OCI-LY3 (cell line): ENCODE data around the gene PPP6R3.

Experiments used
- H2AFZ ChIP-seq: fragments of 200-600, 300-600 bp; shearing (Covaris generic); 2 replicates; pipeline ENCODE4 v1.6.0; 2014; ENCODE audit warnings: antibody characterized with exemption, low read depth, low read length
- H3K27ac ChIP-seq: fragments of 200-600, 300-600 bp; sonication (generic); 2 replicates; pipeline ENCODE4 v1.5.1; 2014; ENCODE audit warnings: mild to moderate bottlenecking, low read length, moderate library complexity, mixed read lengths
- H3K27me3 ChIP-seq: fragments of 200-600, 300-600 bp; sonication (generic); 2 replicates; pipeline ENCODE4 v1.6.1; 2014; ENCODE audit warnings: low read depth, low read length, mixed read lengths
- H3K36me3 ChIP-seq: fragments of 200-600, 300-600 bp; sonication (generic); replicated peaks from 2 replicates; pipeline ENCODE3; 2014; ENCODE audit warnings: low read depth, low read length, mixed read lengths
- H3K4me1 ChIP-seq: fragments of 300-600, 200-600 bp; sonication (generic); 2 replicates; pipeline ENCODE4 v1.6.1; 2014; ENCODE audit warnings: low read length, mixed read lengths
- H3K4me2 ChIP-seq: fragments of 200-600, 300-600 bp; sonication (generic); 2 replicates; pipeline ENCODE4 v1.6.1; 2014; ENCODE audit warnings: low read length, mixed read lengths
- H3K4me3 ChIP-seq: fragments of 300-600, 200-600 bp; sonication (generic); 2 replicates; pipeline ENCODE4 v1.5.1; 2014; ENCODE audit warnings: antibody characterized with exemption, mild to moderate bottlenecking, low read length, moderate library complexity
- H3K79me2 ChIP-seq: fragments of 300-600, 200-600 bp; shearing (Covaris generic); 2 replicates; pipeline ENCODE4 v1.6.1; 2014; ENCODE audit warnings: mild to moderate bottlenecking, low read length, mixed read lengths
- H3K9ac ChIP-seq: fragments of 300-600, 200-600 bp; shearing (Covaris generic); 2 replicates; pipeline ENCODE4 v1.6.0; 2014; ENCODE audit warnings: mild to moderate bottlenecking, low read length, moderate library complexity
- H3K9me3 ChIP-seq: fragments of 200-600, 300-600 bp; shearing (Covaris generic); 2 replicates; pipeline ENCODE4 v1.6.1; 2014; ENCODE audit warnings: low read length, mixed read lengths; ENCODE audit not compliant: insufficient read depth
- H4K20me1 ChIP-seq: fragments of 200-600, 300-600 bp; sonication (generic); 2 replicates; pipeline ENCODE4 v1.6.1; 2016; ENCODE audit warnings: low read length, mixed read lengths; ENCODE audit not compliant: insufficient read depth
- EZH2phosphoT487 ChIP-seq: fragments of 200-600 bp; shearing (Covaris generic); IDR thresholded peaks from 2 replicates; pipeline ENCODE4 v1.6.1; 2018; ENCODE audit warnings: antibody characterized with exemption, mixed run types, low read depth
- TF ChIP-seq, protein P1 (sequence below): fragments of 200-600, 300-600 bp; sonication (generic); IDR thresholded peaks from 2 replicates; pipeline ENCODE4 v1.5.1; 2014; ENCODE audit warnings: antibody characterized with exemption, low read length, low read depth

Gene PPP6R3

DNA sequence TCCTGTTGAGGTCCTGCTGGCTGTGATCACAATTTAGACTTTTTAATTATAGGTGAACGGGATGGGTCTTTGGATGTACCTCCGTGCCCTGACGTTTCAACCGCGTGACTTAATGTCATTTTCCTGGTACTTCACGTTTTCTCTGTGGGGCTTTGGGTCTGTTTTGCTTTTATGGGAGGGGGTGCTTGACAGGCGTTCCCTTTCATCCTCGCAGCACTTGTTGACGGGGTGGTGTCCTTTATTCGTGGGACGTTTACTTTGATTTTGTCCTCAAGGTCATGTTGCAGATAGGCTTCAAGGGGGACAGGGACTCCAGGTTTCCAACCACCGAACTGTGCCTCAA lies 994 bp downstream of the PPP6R3 start:
- Histone ChIP-seq H3K9me3 (no peaks in the 10 kb centered on the region), H3K27ac (no peak overlapping the region), H3K27me3 (no peaks in the 10 kb centered on the region), H2AFZ (no peak overlapping the region), H3K79me2 (peaks cover 60% of the 10 kb centered on the region), H3K36me3 (peaks cover 12% of the 10 kb centered on the region), H3K9ac (peak overlapping the region; percentile 87), H3K4me3 (peak overlapping the region; percentile 98), H3K4me1 (peaks cover 22% of the 10 kb centered on the region), H3K4me2 (peak overlapping the region; percentile 99), H4K20me1 (peaks cover 55% of the 10 kb centered on the region)
- TF ChIP-seq, protein P1, sequence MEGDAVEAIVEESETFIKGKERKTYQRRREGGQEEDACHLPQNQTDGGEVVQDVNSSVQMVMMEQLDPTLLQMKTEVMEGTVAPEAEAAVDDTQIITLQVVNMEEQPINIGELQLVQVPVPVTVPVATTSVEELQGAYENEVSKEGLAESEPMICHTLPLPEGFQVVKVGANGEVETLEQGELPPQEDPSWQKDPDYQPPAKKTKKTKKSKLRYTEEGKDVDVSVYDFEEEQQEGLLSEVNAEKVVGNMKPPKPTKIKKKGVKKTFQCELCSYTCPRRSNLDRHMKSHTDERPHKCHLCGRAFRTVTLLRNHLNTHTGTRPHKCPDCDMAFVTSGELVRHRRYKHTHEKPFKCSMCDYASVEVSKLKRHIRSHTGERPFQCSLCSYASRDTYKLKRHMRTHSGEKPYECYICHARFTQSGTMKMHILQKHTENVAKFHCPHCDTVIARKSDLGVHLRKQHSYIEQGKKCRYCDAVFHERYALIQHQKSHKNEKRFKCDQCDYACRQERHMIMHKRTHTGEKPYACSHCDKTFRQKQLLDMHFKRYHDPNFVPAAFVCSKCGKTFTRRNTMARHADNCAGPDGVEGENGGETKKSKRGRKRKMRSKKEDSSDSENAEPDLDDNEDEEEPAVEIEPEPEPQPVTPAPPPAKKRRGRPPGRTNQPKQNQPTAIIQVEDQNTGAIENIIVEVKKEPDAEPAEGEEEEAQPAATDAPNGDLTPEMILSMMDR = no peak
- no peak for TF ChIP-seq EZH2phosphoT487

DNA sequence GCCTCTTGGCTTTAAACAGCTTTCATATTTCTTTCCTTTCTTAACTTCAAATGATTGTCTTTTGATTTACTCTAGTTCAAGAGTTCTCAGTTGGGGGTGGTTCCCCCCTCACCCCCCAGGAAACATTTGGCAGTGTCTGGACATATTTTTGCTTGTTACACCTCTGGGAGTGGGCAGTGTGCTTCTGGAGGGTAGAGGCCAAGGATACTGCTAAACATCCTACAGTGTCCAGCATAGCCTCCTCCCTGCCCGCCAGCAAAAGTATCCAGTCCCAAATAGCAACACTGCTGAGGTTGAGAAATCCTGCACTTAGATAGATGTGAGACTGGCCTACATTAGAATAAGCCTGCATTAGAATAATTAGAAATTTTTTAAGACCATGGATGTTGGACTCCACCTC lies 3.2 kb downstream of the PPP6R3 start:
- peaks cover 82% of the 10 kb centered on the region for H3K79me2 ChIP-seq
- no peak for TF ChIP-seq EZH2phosphoT487
- TF ChIP-seq, protein P1 = no peak
- H4K20me1 ChIP-seq = peaks cover 75% of the 10 kb centered on the region
- H3K4me1 ChIP-seq = peaks cover 26% of the 10 kb centered on the region
- no peaks in the 10 kb centered on the region for H3K27me3 ChIP-seq
- no peak overlapping the region for H2AFZ ChIP-seq
- H3K4me3 ChIP-seq = no peak overlapping the region
- H3K4me2 ChIP-seq = no peak overlapping the region
- H3K9me3 ChIP-seq = no peaks in the 10 kb centered on the region
- no peak overlapping the region for H3K9ac ChIP-seq
- H3K27ac ChIP-seq = no peak overlapping the region
- H3K36me3 ChIP-seq = peaks cover 15% of the 10 kb centered on the region

DNA sequence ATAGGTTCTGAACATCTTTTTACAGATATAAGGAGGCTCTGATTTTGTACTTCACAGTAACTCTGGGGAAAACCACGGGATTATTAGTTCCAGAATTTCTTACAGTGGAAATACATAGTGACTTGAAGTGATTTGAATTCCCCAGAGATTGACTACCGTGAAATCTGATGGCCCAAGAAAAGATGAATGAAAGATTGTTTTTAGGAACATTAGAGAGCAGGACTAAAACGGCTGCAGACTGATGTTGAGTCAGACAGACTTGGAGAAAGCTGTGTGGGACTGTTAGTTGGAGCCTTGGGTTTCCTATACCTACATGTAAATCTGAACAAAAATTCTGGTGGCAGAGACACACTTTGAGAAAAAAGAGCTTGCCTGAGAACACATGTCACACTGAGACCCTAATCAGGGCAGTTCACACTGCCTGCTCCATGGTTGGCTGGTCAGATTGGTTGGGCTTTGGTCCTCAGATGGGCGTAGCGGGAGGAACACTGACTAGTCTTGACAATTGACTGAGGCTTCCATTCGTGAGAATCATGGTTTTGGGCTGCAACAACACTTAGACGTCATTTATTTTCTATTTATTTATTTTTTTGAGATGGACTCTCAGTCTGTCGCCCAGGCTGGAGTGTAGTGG lies 6.8 kb downstream of the PPP6R3 start:
- peaks cover 19% of the 10 kb centered on the region for H3K4me1 ChIP-seq
- H4K20me1 ChIP-seq = peaks cover 97% of the 10 kb centered on the region
- no peak overlapping the region for H3K27ac ChIP-seq
- H3K9ac ChIP-seq = no peak overlapping the region
- no peaks in the 10 kb centered on the region for H3K27me3 ChIP-seq
- H3K4me3 ChIP-seq = no peak overlapping the region
- H3K9me3 ChIP-seq = no peaks in the 10 kb centered on the region
- H3K36me3 ChIP-seq = peaks cover 36% of the 10 kb centered on the region
- H2AFZ ChIP-seq = no peak overlapping the region
- no peak overlapping the region for H3K4me2 ChIP-seq
- H3K79me2 ChIP-seq = peaks cover 100% of the 10 kb centered on the region
- no peak for TF ChIP-seq EZH2phosphoT487
- TF ChIP-seq, protein P1 = no peak

DNA sequence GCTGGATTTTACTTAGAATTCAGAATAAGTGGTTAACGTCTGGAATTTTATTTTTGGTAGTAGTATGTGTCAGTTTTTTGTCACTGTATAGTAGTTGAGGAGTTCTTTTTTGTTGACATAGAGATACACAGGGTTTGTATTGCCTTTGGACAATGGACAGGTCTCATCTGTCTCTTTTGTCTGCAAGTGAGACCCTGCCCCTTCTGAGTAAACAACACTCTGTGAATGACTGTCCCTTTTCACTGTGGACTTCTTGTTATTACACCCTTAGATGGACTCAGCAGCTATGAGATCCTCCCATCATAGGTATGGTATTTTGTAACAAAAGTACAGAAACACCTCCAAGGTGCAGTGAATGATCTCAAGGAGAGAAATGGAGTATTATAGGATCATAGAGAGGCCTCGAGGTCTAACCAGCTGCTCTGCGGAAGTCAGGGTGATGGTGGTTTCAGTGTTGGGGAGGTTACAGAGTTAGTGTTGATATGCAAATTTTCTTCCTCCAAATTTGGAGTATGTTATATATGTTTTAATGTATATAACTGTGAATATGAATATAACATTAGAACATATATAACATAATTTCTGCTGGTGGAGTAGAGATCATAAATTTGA lies 7.8 kb downstream of the PPP6R3 start:
- no peaks in the 10 kb centered on the region for H3K27me3 ChIP-seq
- H3K4me3 ChIP-seq = no peak overlapping the region
- peaks cover 97% of the 10 kb centered on the region for H4K20me1 ChIP-seq

More for the DNA sequence above, 7.8 kb downstream of the PPP6R3 start:
- H3K79me2 ChIP-seq = peaks cover 100% of the 10 kb centered on the region
- H3K9ac ChIP-seq = no peak overlapping the region
- H2AFZ ChIP-seq = no peak overlapping the region
- H3K4me2 ChIP-seq = peak overlapping the region; percentile 7; the same call in 1 of the 2 replicates
- H3K9me3 ChIP-seq = no peaks in the 10 kb centered on the region
- H3K4me1 ChIP-seq = peaks cover 12% of the 10 kb centered on the region
- no peak overlapping the region for H3K27ac ChIP-seq
- peaks cover 40% of the 10 kb centered on the region for H3K36me3 ChIP-seq
- TF ChIP-seq EZH2phosphoT487 = no peak
- TF ChIP-seq, protein P1 = no peak
